Neural cell (in vitro differentiated cells): ENCODE results near the gene SLCO3A1.

Source experiments
- EP300 ChIP-seq: fragments of 450-650 bp; conservative IDR thresholded peaks from 2 replicates; pipeline ENCODE4 v1.6.1; 2014; ENCODE audit warnings: antibody characterized with exemption, mild to moderate bottlenecking, moderate library complexity; ENCODE audit not compliant: poor library complexity, severe bottlenecking
- EZH2 ChIP-seq: fragments of 200-600, 300-800 bp; shearing (Covaris generic), sonication (generic); IDR thresholded peaks from 2 replicates; pipeline ENCODE4 v1.6.1; 2014; ENCODE audit warnings: antibody characterized with exemption, low read length, borderline replicate concordance, mild to moderate bottlenecking; ENCODE audit not compliant: insufficient read depth, poor library complexity, severe bottlenecking
- POLR2AphosphoS5 ChIP-seq: IDR thresholded peaks from 2 replicates; pipeline ENCODE4 v1.6.1; 2012
- RAD21 ChIP-seq: fragments of 450-650 bp; conservative IDR thresholded peaks from 2 replicates; pipeline ENCODE4 v1.6.1; 2014; ENCODE audit warnings: antibody characterized with exemption, mild to moderate bottlenecking, moderate library complexity
- TF ChIP-seq, protein P1 (sequence below): fragments of 450-650 bp; IDR thresholded peaks from 2 replicates; pipeline ENCODE4 v1.5.1; 2014; ENCODE audit warnings: antibody characterized with exemption, mild to moderate bottlenecking, moderate library complexity; ENCODE audit not compliant: poor library complexity, severe bottlenecking

DNA sequence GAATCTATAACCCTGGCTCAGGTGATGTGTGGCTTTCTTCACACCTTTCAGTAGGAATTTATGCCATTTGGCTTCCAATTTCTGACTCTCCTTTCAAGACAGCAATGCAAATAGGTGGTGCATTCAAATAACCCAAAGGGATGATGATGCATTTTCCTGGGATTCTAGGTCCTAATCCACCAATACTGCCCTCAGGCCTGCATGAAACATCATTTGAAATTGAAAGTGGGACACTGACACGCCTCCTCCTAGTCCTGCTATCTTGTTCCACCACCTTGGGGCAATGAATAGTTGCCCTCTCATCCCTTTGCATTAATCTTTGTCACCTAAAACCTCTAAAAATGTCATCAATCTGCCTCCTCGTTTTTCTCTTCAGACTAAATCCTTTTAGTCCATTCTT is 341.7 kb downstream of the SLCO3A1 start:
- TF ChIP-seq POLR2AphosphoS5 (no peak), EZH2 (no peak), RAD21 (no peak), EP300 (no peak)
- TF ChIP-seq, protein P1, sequence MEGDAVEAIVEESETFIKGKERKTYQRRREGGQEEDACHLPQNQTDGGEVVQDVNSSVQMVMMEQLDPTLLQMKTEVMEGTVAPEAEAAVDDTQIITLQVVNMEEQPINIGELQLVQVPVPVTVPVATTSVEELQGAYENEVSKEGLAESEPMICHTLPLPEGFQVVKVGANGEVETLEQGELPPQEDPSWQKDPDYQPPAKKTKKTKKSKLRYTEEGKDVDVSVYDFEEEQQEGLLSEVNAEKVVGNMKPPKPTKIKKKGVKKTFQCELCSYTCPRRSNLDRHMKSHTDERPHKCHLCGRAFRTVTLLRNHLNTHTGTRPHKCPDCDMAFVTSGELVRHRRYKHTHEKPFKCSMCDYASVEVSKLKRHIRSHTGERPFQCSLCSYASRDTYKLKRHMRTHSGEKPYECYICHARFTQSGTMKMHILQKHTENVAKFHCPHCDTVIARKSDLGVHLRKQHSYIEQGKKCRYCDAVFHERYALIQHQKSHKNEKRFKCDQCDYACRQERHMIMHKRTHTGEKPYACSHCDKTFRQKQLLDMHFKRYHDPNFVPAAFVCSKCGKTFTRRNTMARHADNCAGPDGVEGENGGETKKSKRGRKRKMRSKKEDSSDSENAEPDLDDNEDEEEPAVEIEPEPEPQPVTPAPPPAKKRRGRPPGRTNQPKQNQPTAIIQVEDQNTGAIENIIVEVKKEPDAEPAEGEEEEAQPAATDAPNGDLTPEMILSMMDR = no peak
